ENCODE data around the gene STAT5A. TPM values are rescaled to one million over a fixed set of nuclear protein-coding genes. Genes with fewer than 3 reads are reported as not detected.
"Not testable (repeated sequence)": the region's sequence is repeated elsewhere in the genome, so short reads cannot be mapped to it uniquely, and the experiment has no call there.

STAT5A gene
- total RNA-seq, 4 donors from 2014 or later, result 31.9 to 46.1 (median 34.0) TPM

GRCh38 chr17:42251115-42251514 lies 37.2 kb upstream of the STAT5A start:
- intact Hi-C loops (cut with DNase I), result no loop called here
- H3K9me3 ChIP-seq, result no peaks in the 10 kb centered on the region
- WGBS, 2 donors, result 67 to 79% methylated on average over 2 of the region's 2 CpGs
- no peak for DNase-seq
- no peak overlapping the region for H3K27ac ChIP-seq
- H3K27me3 ChIP-seq, result no peaks in the 10 kb centered on the region
- H3K4me1 ChIP-seq, result peaks cover 20 to 30% of the 10 kb centered on the region in 2 donors
- H3K36me3 ChIP-seq, result no peaks in the 10 kb centered on the region
- no peak overlapping the region for H3K4me3 ChIP-seq (replicated peaks in 1 of 3)
- TF ChIP-seq POLR2A (IDR thresholded peaks at IDR 0.05) (no peak), CTCF (IDR thresholded peaks at IDR 0.05) (no peak)

GRCh38 chr17:42252597-42253550 lies 35.4 kb upstream of the STAT5A start:
- Histone ChIP-seq H3K4me1 (peaks cover 20 to 30% of the 10 kb centered on the region in 2 donors), H3K27me3 (no peaks in the 10 kb centered on the region), H3K36me3 (no peaks in the 10 kb centered on the region), H3K27ac (no peak overlapping the region), H3K9me3 (no peaks in the 10 kb centered on the region), H3K4me3 (replicated peaks in 1 of 3) (no peak overlapping the region)
- no peak for DNase-seq
- WGBS, 2 donors, result 73 to 80% methylated on average over 4 of the region's 4 CpGs
- intact Hi-C loops (cut with DNase I), result no loop called here
- TF ChIP-seq CTCF (IDR thresholded peaks at IDR 0.05), result no peak

- TF ChIP-seq POLR2A (IDR thresholded peaks at IDR 0.05), result no peak
- no peak for TF ChIP-seq CTCF (IDR thresholded peaks at IDR 0.05)
- no peaks in the 10 kb centered on the region for H3K36me3 ChIP-seq
- intact Hi-C loops (cut with DNase I), result no loop called here
- H3K9me3 ChIP-seq, result no peaks in the 10 kb centered on the region
- no peaks in the 10 kb centered on the region for H3K27me3 ChIP-seq
- no peak overlapping the region for H3K4me3 ChIP-seq (replicated peaks in 1 of 3)
- 93 to 98% methylated on average over 5 of the region's 5 CpGs for whole genome bisulfite sequencing, 2 donors
- peaks cover 15 to 30% of the 10 kb centered on the region in 2 donors for H3K4me1 ChIP-seq
- H3K27ac ChIP-seq, result no peak overlapping the region
- DNase-seq, result no peak
Measured at GRCh38 chr17:42253578-42253977, 34.7 kb upstream of the STAT5A start.

GRCh38 chr17:42255445-42255844 lies 32.9 kb upstream of the STAT5A start:
- H3K9me3 ChIP-seq, result no peaks in the 10 kb centered on the region
- H3K4me3 ChIP-seq (replicated peaks in 1 of 3), result no peak overlapping the region
- DNase-seq, result no peak
- intact Hi-C loops (cut with DNase I), result no loop called here
- H3K4me1 ChIP-seq, result peaks cover 11 to 13% of the 10 kb centered on the region in 2 donors
- peak overlapping the region in 1 of 3 donors; percentile 63 for H3K27ac ChIP-seq
- WGBS, 2 donors, result 94 to 95% methylated on average over 8 of the region's 8 CpGs
- H3K36me3 ChIP-seq, result no peaks in the 10 kb centered on the region
- no peaks in the 10 kb centered on the region for H3K27me3 ChIP-seq
- no peak for TF ChIP-seq POLR2A (IDR thresholded peaks at IDR 0.05)
- no peak for TF ChIP-seq CTCF (IDR thresholded peaks at IDR 0.05)

- 93 to 94% methylated on average over 6 of the region's 6 CpGs for WGBS, 2 donors
- H3K9me3 ChIP-seq, result no peaks in the 10 kb centered on the region
- H3K4me1 ChIP-seq, result peaks cover 1 to 5% of the 10 kb centered on the region in 2 donors
- no peak for DNase-seq
- no peak overlapping the region for H3K4me3 ChIP-seq (replicated peaks in 1 of 3)
- H3K27ac ChIP-seq, result no peak overlapping the region
- intact Hi-C loops (cut with DNase I), result no loop called here
- no peaks in the 10 kb centered on the region for H3K36me3 ChIP-seq
- H3K27me3 ChIP-seq, result no peaks in the 10 kb centered on the region
- TF ChIP-seq CTCF (IDR thresholded peaks at IDR 0.05) (no peak), POLR2A (IDR thresholded peaks at IDR 0.05) (no peak)
Measured at GRCh38 chr17:42260318-42260717, 28.0 kb upstream of the STAT5A start.

- H3K27me3 ChIP-seq; DNase-seq; H3K4me1 ChIP-seq; H3K36me3 ChIP-seq; intact Hi-C loops (cut with DNase I); H3K4me3 ChIP-seq (replicated peaks in 1 of 3); H3K9me3 ChIP-seq; H3K27ac ChIP-seq: not testable (repeated sequence)
- WGBS, 2 donors, result 93% methylated on average over 3 of the region's 4 CpGs; no CpG with 5 or more reads in 1 of the 2 donors
Measured at GRCh38 chr17:42264366-42264765, 23.9 kb upstream of the STAT5A start.

Data from thyroid gland (tissue), 4 donors.